Mesenchymal stem cell (in vitro differentiated cells and primary cell): ENCODE results near the gene NEK4.

Experiments used
- DNase-seq: peaks from one replicate; pipeline ENCODE4 v3.0.0-alpha.2; 2013
- H2AFZ ChIP-seq: one replicate; pipeline ENCODE4 v1.6.1; 2013; ENCODE audit warnings: low read depth, mild to moderate bottlenecking, control low read depth, inconsistent platforms, low read length, moderate library complexity
- H2AK5ac ChIP-seq: 2 replicates; pipeline ENCODE4 v1.6.1; 2013; ENCODE audit warnings: low read length, moderate library complexity, mild to moderate bottlenecking, inconsistent platforms; ENCODE audit not compliant: severe bottlenecking
- H2BK120ac ChIP-seq: one replicate; pipeline ENCODE4 v1.6.1; 2013; ENCODE audit warnings: low read depth, mild to moderate bottlenecking, inconsistent platforms, low read length, moderate library complexity
- H2BK12ac ChIP-seq, 2 experiments: one replicate each; pipeline ENCODE4 v1.6.1; 2013; ENCODE audit warnings: inconsistent platforms in 2 of 2, low read length in 2 of 2, mild to moderate bottlenecking in 2 of 2, moderate library complexity in 2 of 2, control low read depth in 1 of 2
- H2BK15ac ChIP-seq: one replicate; pipeline ENCODE4 v1.6.1; 2013; ENCODE audit warnings: mild to moderate bottlenecking, low read depth, inconsistent platforms; ENCODE audit not compliant: poor library complexity, severe bottlenecking
- H2BK5ac ChIP-seq: 2 replicates; pipeline ENCODE4 v1.6.1; 2013; ENCODE audit warnings: low read depth, mild to moderate bottlenecking, low read length, control low read depth, inconsistent platforms; ENCODE audit not compliant: poor library complexity, severe bottlenecking
- H3K14ac ChIP-seq, 2 experiments: one replicate each; pipeline ENCODE4 v1.6.1; 2013; ENCODE audit warnings: inconsistent platforms in 2 of 2, low read length in 2 of 2, control low read depth in 1 of 2, mild to moderate bottlenecking in 1 of 2, moderate library complexity in 1 of 2
- H3K18ac ChIP-seq, 2 experiments: one replicate each; pipeline ENCODE4 v1.6.1; 2013; ENCODE audit warnings: inconsistent platforms in 2 of 2, low read length in 2 of 2, control low read depth in 1 of 2, low read depth in 1 of 2, mild to moderate bottlenecking in 1 of 2
- H3K23ac ChIP-seq, 2 experiments: one replicate each; pipeline ENCODE4 v1.6.1; 2013; ENCODE audit warnings: inconsistent platforms in 2 of 2, low read length in 2 of 2, mild to moderate bottlenecking in 2 of 2, moderate library complexity in 2 of 2, control low read depth in 1 of 2
- H3K27ac ChIP-seq: 2 replicates; pipeline ENCODE4 v1.5.1; 2013; ENCODE audit warnings: mild to moderate bottlenecking, moderate library complexity, low read length, control low read depth, inconsistent platforms; ENCODE audit not compliant: poor library complexity, severe bottlenecking
- H3K27me3 ChIP-seq, 2 experiments: 2 replicates each; pipeline versions ENCODE4 v1.6.1 to v1.7.0; 2013; ENCODE audit warnings: low read length in 2 of 2, mild to moderate bottlenecking in 2 of 2, moderate library complexity in 2 of 2, control low read depth in 1 of 2, inconsistent platforms in 1 of 2; ENCODE audit not compliant: control insufficient read depth in 1 of 2, insufficient read depth in 1 of 2
- H3K36me3 ChIP-seq, 2 experiments: 2 replicates each; pipeline versions ENCODE4 v1.6.1 to v1.7.0; 2013; ENCODE audit warnings: low read length in 2 of 2, control low read depth in 1 of 2, inconsistent platforms in 1 of 2, low read depth in 1 of 2, mild to moderate bottlenecking in 1 of 2; ENCODE audit not compliant: insufficient read depth in 2 of 2, control insufficient read depth in 1 of 2
- H3K4ac ChIP-seq, 2 experiments: one replicate each; pipeline ENCODE4 v1.6.1; 2013; ENCODE audit warnings: inconsistent platforms in 2 of 2, low read length in 2 of 2, mild to moderate bottlenecking in 2 of 2, moderate library complexity in 2 of 2, control low read depth in 1 of 2, low read depth in 1 of 2
- H3K4me1 ChIP-seq: 2 replicates; pipeline ENCODE4 v1.6.1; 2013; ENCODE audit warnings: low read depth, low read length, control low read depth; ENCODE audit not compliant: control insufficient read depth, insufficient read depth
- H3K4me2 ChIP-seq: 2 replicates; pipeline ENCODE4 v1.6.1; 2013; ENCODE audit warnings: low read length, mild to moderate bottlenecking, inconsistent platforms; ENCODE audit not compliant: poor library complexity, severe bottlenecking
- H3K4me3 ChIP-seq, 2 experiments: 2 replicates each; pipeline versions ENCODE4 v1.5.1 to v1.7.0; 2013; ENCODE audit warnings: low read length in 2 of 2, mild to moderate bottlenecking in 2 of 2, control low read depth in 1 of 2, low read depth in 1 of 2; ENCODE audit not compliant: insufficient read depth in 1 of 2
- H3K79me1 ChIP-seq: replicated peaks from 2 replicates; pipeline ENCODE4 v1.6.1; 2013; ENCODE audit warnings: mild to moderate bottlenecking, control low read depth, low read length, inconsistent platforms; ENCODE audit not compliant: poor library complexity, severe bottlenecking
- H3K9ac ChIP-seq: 2 replicates; pipeline ENCODE4 v1.7.0; 2013; ENCODE audit warnings: mild to moderate bottlenecking, low read length, moderate library complexity
- H3K9me3 ChIP-seq: 2 replicates; pipeline ENCODE4 v1.7.0; 2013; ENCODE audit warnings: mild to moderate bottlenecking, low read length; ENCODE audit not compliant: control insufficient read depth
- H4K8ac ChIP-seq: one replicate; pipeline ENCODE4 v1.6.1; 2013; ENCODE audit warnings: inconsistent platforms, mild to moderate bottlenecking, low read length, moderate library complexity
- H4K91ac ChIP-seq: one replicate; pipeline ENCODE4 v1.6.1; 2013; ENCODE audit warnings: mild to moderate bottlenecking, low read length, inconsistent platforms
- WGBS: methylation state at CpG from one replicate; pipeline ENCODE4 v1.1.7; 2013; ENCODE audit warnings: mixed read lengths; 5-methylcytosine and 5-hydroxymethylcytosine counted together

The NEK4 gene

GRCh38 chr3:52715714-52716305 lies 54.9 kb downstream of the NEK4 start:
- H3K36me3 ChIP-seq = peaks cover 15 to 31% of the 10 kb centered on the region in 2 experiments
- H3K14ac ChIP-seq = no peak overlapping the region
- no peak overlapping the region for H3K4ac ChIP-seq
- H2BK120ac ChIP-seq = no peak overlapping the region
- H3K27me3 ChIP-seq = no peaks in the 10 kb centered on the region
- H2AFZ ChIP-seq = no peak overlapping the region
- no peak overlapping the region for H3K27ac ChIP-seq
- peaks cover 11% of the 10 kb centered on the region for H3K4me1 ChIP-seq
- H4K8ac ChIP-seq = no peak overlapping the region
- no peak overlapping the region for H2BK15ac ChIP-seq
- no peak overlapping the region for H2AK5ac ChIP-seq
- H2BK5ac ChIP-seq = no peak overlapping the region
- no peak for DNase-seq
- H3K4me3 ChIP-seq = no peak overlapping the region
- H2BK12ac ChIP-seq = no peak overlapping the region
- WGBS = 98% methylated on average over 11 of the region's 11 CpGs
- peaks cover 16% of the 10 kb centered on the region for H3K79me1 ChIP-seq
- no peak overlapping the region for H3K4me2 ChIP-seq
- no peak overlapping the region for H3K23ac ChIP-seq
- H3K18ac ChIP-seq = no peak overlapping the region
- peaks cover 13% of the 10 kb centered on the region for H3K9me3 ChIP-seq
- H3K9ac ChIP-seq = no peak overlapping the region
- peak overlapping the region; percentile 65 for H4K91ac ChIP-seq

GRCh38 chr3:52714335-52715302 lies 56.1 kb downstream of the NEK4 start:
- Histone ChIP-seq H3K9ac (no peak overlapping the region), H3K9me3 (peaks cover 5% of the 10 kb centered on the region), H2BK12ac (peak overlapping the region in 1 of 2 experiments; percentile 23), H4K8ac (peak overlapping the region; percentile 85), H3K18ac (no peak overlapping the region), H3K14ac (no peak overlapping the region), H3K4me1 (peaks cover 11% of the 10 kb centered on the region), H4K91ac (peak overlapping the region; percentile 50), H3K27me3 (no peaks in the 10 kb centered on the region), H2AFZ (no peak overlapping the region), H2BK15ac (no peak overlapping the region), H2BK120ac (no peak overlapping the region), H3K23ac (no peak overlapping the region), H2BK5ac (no peak overlapping the region), H3K36me3 (peaks cover 19 to 30% of the 10 kb centered on the region in 2 experiments), H3K27ac (no peak overlapping the region), H3K4me2 (peak overlapping the region; percentile 23), H3K79me1 (peaks cover 16% of the 10 kb centered on the region), H2AK5ac (no peak overlapping the region), H3K4me3 (no peak overlapping the region), H3K4ac (no peak overlapping the region)
- DNase-seq = no peak
- 51% methylated on average over 36 of the region's 39 CpGs for WGBS

GRCh38 chr3:52712291-52713212 lies 58.2 kb downstream of the NEK4 start:
- WGBS = 93% methylated on average over 15 of the region's 17 CpGs
- no peak overlapping the region for H2AK5ac ChIP-seq

More at GRCh38 chr3:52712291-52713212, 58.2 kb downstream of the NEK4 start:
- no peak overlapping the region for H3K18ac ChIP-seq
- H3K9me3 ChIP-seq = no peaks in the 10 kb centered on the region
- H3K4me3 ChIP-seq = no peak overlapping the region
- no peak overlapping the region for H3K9ac ChIP-seq
- peaks cover 11% of the 10 kb centered on the region for H3K4me1 ChIP-seq
- H3K27ac ChIP-seq = no peak overlapping the region
- peaks cover 25 to 31% of the 10 kb centered on the region in 2 experiments for H3K36me3 ChIP-seq
- H3K14ac ChIP-seq = no peak overlapping the region
- no peak for DNase-seq
- no peak overlapping the region for H2AFZ ChIP-seq
- H2BK15ac ChIP-seq = no peak overlapping the region
- H3K4ac ChIP-seq = no peak overlapping the region
- H4K8ac ChIP-seq = no peak overlapping the region
- H2BK5ac ChIP-seq = no peak overlapping the region
- no peak overlapping the region for H2BK120ac ChIP-seq
- no peak overlapping the region for H3K23ac ChIP-seq
- no peak overlapping the region for H4K91ac ChIP-seq
- H3K4me2 ChIP-seq = no peak overlapping the region
- H2BK12ac ChIP-seq = no peak overlapping the region
- H3K27me3 ChIP-seq = no peaks in the 10 kb centered on the region
- peaks cover 17% of the 10 kb centered on the region for H3K79me1 ChIP-seq
